ENCODE measurements around the gene ETHE1.
A peak's percentile ranks its signal among the peaks of the same experiment; 100 is the strongest.

The ETHE1 gene

DNA sequence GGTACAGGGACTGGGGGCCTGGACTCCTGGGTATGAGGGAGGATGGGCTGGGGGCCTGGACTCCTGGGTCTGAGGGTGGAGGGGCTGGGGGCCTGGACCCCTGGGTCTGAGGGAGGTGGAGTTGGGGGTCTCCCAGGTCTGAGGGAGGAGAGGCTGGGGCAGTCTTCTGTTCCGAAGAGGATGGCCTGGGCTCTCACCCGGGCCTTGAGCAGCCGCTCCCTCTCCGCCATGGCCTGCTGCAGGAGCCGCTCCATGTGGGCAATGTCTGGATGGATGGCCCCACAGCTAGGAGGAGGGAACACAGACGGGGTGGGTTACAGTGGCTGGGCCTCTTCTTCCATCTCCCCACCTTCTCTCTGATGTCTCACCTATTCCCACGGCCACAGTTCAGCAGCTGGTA, 40.6 kb downstream of the ETHE1 start:
- DNase-seq: no peak

DNA sequence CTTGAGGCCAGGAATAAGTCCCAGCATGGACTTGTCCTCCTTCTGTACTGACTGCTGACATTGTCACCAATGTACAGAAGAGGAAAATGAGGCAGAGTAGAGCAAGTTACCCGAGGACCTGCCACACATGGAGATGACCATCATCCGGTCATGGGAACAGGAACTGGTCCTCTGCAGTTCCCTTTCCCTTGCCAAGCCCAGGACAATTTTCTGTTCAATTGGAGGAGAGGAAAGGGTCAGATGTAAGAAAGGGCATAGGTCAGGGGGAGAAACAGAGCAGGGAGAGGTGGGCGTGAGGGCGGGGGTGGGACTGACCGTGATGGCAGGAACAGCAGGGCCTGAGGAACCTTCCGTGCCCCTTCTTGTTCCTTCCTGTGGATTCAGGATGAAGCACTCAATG, 41.0 kb downstream of the ETHE1 start:
- no peak for DNase-seq

DNA sequence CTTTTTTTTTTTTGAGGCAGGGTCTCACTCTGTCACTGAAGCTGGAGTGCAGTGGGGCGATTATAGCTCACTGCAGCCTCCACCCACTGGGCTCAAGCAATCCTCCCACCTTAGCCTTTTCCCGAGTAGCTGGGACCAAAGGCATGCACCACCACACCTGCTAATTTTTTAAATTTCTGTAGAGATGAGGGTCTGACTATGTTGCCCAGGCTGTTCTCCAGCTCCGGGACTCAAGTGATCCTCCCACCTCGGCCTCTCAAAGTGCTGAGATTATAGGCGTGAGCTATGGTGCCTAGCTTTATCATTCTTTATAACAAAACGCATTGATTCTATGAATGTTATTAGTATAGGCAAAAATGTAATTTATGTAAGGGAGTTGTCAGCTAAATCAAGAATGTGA, 43.7 kb downstream of the ETHE1 start:
- DNase-seq: no peak

DNA sequence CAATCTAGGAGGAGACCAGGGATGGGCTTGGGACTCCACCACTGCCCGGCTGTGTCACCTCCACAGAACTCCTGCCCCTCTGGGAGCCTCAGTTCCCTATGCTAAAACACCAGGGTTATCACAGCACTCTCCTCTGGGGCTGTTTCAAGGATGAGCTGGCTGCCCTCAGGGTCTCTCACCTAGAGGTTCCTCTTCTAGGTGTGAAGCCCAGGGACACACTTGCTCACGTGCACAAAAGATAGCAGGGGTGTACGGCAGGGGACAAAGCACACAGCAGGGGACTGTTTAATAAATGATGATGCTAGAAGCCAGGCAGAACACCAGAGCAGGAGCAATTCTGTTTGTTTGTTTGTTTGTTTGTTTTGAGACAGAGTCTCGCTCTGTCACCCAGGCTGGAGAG, 44.8 kb downstream of the ETHE1 start:
- DNase-seq: no peak

DNA sequence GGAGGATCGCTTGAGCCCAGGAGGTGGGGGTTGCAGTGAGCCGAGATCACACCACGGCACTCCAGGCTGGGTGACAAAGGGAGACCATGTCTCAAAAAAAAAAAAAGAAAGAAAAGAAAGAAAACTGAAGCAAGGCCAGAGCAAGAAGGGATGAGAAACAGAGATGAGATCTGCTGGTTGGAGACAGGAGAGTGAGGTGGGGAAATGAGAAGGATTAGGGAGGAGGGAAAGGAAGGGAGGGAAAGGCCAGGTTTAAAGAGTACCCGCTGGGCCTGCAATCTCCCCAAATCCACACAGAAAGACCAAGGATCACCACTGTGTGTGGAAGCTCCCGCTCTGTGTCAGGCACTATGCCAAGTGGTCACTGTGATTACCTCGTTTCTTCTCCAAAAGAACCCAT, 45.3 kb downstream of the ETHE1 start:
- no peak for DNase-seq

DNA sequence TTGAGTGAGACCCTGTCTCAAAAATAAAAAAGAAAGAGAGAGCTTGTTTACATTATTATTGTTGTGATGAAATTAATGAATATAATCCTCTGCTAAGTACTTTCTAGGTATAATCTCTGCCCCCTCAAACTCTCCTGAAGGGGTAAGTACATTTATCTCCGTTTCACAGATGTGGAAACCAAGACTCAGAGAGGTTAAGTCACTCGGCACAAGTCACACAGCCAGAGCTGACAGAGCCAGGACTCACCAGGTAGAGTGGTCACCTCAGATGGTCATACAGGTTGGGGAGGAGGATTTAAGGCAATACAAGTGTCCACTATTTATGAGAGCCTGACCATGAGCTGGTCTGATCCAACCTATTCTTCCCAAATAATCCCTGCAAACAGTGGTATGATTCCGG, 46.4 kb downstream of the ETHE1 start:
- DNase-seq: no peak

DNA sequence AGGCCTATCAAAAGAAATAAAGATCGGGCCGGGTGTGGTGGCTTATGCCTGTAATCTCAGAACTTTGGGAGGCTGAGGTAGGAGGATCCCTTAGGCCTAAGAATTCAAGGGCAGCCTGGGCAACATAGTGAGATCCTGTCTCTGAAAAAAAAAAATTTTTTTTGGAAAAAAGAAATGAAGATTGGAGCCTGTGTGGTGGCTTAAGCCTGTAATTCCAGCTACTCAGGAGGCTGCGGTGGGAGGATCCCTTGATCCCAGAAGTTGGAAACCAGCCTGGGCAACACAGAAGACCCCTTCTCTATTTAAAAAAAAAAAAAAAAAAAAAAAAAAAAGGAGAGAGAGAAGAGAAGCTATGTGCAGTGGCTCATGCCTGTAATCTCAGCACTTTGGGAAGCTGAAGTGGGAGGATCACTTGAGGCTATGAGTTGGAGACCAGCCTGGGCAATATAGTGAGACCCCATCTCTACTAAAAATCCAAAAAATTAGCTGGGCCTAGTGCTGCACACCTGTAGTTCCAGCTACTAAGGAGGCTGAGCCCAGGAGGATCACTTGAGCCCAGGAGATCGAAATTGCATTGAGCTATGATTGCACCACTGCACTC, 46.9 kb downstream of the ETHE1 start:
- no peak for DNase-seq

DNA sequence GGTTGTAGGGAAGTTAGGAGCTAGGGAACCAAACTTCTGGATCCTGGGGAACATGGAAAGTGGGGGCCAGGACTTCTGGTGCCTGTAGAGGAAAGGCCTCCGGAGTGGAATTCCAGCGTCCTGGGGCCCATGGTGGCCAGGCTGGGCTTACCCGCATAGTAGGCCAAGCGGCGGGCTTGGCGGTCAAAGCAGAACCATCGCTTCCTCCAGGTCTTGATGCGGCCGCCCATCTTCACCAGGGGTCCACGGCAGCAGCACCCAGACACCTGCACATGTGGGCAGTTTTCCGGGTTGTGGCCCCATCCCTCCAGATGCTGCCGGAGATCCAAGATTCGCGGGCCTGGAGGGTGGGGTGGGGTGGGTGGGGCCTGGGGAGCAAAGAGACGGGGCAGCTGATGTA, 47.8 kb downstream of the ETHE1 start:
- DNase-seq: no peak

DNA sequence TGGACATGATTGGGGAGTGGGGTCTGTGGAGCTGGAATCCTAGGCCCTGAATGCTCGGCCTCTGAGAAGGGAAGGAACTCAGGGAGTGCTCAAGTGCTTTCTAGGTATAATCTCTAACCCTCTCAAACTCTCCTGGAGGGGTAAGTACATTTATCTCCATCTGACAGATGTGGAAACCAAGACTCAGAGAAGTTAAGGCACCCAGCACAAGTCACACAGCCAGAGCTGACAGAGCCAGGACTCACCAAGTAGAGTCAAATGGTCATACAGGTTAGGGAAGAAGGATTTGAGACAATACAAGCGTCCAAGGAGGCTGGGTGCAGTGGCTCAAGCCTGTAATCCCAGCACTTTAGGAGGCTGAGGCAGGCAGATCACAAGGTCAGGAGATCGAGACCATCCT, 48.7 kb downstream of the ETHE1 start:
- no peak for DNase-seq

DNA sequence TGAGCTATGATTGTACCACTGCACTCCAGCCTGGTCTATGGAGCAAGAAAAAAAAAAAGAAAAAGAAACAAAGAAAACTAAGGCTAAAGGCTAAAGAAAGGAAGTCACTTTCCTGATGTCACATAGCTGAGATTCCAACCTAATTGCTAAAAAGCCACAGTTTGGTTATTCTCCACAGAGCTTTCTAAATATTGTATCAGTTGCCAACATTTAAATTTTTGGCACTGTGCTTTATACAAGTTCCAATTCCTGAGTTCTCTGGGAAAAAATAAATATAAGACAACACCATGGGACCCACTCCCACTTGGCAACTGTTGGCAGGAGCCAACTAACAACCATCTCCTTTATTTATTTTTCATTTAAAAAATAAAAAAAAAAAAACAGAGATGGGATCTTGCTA, 50.4 kb downstream of the ETHE1 start:
- no peak for DNase-seq

DNA sequence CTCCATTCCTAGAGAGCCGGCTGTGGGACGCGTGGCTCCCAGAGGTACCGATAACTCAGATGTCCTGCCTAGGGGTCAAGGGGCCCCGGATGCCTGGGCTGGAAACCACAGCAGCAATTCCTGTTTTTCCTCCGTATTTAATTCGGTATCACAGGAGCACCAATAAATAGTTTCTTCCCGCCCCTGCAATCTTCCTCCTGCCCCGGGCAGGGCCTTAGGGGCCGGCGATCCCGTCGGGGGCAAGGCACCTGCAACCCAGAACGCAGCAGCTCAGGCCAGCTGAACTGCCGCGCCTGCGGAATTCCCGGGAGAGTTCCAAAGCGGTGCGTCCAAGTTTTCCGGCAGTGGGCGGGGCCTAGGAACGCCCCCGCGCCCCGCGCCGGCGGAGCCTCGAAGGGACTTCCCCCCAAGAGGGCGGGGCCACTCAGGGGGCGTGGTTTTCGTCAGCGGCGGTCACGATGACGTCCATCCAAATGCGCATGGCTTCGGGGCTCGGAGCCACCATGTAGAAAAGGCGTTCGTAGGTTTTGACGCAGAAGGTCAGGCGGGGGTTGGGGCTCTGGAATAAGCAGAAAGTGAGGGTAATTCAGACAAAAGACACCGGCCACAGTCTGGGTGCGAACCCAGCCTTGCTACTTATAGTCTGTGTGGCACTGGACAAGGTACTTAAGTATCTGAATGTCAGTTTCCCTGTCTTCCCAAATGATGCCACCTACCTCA, 51.9 kb downstream of the ETHE1 start:
- no peak for DNase-seq

DNA sequence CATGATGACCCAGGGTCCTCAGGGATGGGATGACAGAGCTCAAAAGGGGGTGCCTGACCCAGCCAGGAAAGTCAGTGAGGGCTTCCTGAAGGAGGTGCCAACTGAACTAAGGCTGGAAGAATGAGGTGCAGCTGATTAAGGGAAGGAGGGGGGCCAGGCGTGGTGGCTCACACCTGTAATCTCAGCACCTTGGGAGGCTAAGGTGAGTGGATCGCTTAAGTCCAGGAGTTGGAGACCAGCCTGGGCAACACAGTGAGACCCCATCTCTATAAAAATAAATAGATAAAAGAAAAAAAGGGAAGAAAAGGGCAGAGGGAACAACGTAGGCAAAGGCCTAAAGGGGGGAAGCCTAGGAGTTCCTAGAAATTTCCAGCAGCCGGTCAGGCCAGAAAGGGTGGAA, 52.5 kb downstream of the ETHE1 start:
- no peak for DNase-seq

DNA sequence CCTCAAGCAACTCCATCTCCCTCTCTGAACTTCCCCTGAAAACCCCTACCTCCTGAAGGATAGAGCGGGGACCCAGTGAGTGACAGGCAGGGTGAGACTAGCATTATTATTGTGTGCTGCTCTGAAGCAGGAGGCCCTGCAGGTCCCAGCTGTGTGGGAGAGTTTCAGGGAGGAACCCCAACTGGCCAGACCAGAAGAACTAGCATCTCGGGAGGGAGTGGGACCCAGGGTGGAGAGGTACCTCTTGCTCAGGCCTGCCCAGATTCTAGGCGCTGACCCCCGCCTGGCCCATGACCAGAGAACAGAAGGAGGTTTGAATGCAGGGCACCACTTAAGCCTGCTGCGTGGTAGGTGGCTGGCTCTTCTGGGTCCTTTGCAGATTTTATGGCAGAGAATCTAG, 55.9 kb downstream of the ETHE1 start:
- no peak for DNase-seq

DNA sequence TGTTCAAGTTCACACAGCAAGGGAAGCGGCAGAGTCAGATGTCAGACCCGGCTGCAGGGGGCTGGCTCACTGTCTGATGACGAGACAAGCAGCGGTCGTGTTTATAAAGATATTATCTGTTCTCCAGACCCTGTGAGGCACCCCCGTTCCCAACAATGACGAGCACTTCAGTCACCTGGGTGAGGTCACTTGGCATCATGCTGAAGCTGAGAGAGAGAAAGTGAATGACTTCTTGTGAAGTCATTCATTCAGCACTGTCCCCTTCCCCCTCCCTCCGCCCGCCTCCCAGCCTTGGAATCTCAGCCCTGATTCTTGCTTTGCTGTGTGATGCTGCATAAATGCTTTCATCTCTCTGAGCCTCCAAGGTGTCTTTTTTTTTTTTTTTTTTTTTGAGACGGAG, 56.7 kb downstream of the ETHE1 start:
- DNase-seq: no peak

DNA sequence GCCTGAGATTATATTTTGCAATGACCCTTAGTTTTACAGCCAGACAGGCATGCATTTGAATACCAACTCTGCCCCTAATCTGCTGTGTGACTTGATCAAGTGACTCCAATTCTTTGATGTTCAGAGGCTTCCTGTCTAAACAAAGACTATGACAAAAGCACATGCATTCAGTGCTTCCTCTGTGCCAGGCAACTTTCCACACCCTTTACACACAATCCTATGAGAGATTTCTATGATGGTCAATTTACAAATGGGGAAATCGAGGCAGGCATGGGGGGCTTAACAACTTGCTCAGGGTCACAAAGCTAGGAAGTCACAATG, 57.9 kb downstream of the ETHE1 start:
- DNase-seq: no peak

DNA sequence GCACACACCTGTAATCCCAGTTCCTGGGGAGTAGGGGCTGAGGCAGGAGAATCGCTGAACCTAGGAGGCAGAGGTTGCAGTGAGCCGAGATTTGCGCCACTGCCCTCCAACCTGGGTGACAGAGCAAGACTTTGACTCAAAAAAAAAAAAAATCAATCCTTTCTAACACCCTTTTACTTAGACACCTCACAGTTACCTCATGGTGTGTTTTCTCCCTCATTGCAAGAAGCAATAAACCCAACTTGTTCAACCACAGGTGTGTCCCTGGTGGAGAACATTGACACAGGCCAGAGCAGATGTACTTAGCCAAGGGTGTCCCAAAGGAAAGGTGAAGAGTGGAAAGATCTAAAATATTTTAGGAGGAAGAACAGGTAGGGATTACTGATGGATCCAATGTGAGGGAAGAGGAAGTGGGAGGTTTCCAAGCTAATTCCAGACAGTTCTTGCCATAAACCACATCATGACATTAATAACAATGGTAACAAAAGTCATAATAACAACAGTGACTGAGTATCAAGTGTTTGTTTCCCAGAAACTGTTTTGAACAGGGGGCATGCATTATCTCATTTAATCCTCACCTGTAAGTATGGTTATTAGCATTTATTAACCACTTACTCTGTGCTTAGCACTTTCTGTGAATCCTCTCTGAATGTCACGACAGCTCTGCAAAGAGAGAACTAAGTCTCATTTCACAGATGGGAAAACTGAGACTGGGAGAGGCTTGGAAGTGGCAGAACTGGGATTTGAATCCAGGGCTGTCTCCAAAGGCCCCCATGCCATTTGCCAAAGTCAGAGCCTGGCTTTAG, 58.4 kb downstream of the ETHE1 start:
- DNase-seq: no peak

DNA sequence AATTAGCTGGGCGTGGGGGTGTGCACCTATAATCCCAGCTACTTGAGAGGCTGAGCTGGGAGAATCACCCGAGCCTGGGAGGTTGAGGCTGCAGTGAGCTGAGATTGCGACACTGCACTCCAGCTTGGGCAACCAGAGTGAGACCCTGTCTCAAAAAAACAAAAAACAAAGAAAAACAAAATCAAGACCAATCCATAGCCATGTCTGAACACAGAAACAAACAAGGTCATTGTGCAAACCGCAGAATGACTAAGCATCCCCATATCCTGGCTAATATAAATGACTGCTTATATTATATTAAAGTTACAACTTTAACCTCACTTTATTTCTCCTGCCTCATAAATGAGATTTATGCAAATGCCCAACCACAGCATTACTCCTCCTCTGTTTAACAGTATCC, 59.3 kb downstream of the ETHE1 start:
- no peak for DNase-seq

DNA sequence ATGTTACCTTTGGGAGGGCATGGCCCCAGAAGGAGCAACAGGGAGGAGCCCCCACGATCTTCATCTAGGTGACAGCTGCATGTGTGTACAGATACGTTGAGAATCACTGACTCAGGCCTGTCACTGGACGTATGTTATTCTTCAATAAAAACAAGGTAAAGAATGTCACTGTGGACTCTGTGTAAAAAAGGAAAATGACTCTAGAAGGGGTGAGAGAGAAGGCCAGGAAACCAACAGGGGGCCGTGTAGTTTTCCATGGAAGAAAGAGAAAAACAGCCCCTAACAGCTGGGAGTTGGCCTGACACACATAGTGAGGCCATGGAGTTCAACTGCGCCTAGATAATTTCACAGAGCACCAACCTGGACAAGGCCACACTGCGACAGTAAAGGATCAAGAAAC, 59.7 kb downstream of the ETHE1 start:
- DNase-seq: no peak

DNA sequence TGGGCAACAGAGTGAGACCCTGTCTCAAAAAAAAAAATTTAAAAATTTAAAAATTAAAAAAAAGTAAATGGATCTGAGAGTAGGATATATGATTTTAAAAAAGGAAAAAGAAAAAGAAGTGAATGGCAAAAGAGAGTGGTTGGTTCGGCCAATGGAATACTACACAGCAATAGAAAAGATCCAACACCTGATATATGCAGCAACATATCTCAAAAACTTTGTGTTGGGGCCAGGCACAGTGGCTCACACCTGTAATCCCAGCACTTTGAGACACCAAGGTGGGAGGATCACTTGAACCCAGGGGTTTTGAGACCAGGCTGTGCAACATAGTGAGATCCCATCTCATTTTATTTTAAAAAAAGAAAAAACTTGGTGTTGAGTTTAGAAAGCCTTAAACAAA, 60.2 kb downstream of the ETHE1 start:
- DNase-seq: no peak

DNA sequence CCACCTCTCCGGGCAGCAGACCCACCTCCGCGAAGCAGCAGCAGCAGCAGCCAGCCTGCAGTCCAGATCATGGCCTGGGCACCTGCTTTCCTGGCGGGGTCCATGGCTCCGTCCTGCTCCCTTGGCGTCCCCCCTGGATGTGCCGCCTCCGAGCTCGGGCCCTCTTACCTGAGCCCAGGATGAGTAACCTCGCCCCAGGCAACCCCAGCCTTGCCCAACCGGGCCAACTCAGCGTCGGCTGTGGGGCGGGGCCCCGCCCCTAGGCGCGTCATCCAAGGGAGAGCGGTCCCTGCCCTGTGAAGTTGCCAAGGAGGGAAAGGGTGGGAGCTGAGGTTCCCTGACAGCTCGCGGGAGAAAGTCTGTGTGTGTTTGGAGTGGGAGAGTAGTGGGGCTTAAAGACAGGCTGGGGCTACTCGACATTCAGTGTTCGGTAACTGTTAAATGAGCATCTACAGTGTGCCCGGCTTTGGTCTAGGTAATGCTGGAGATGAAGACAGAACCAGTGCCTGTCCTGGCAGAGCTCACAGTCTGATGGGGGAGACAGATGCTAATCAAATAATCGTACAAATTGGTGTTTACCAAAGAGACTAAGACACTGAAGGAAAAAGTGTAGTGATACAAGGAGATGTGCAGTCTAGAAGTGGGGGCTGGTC, 61.4 kb downstream of the ETHE1 start, which contains the start of gene LYPD3:
Gene LYPD3, minus strand, starts transcription at position 141 of the 653 bp plus-strand sequence. Its CDS starts 37 bp downstream, at position 104.
- no peak for DNase-seq

DNA sequence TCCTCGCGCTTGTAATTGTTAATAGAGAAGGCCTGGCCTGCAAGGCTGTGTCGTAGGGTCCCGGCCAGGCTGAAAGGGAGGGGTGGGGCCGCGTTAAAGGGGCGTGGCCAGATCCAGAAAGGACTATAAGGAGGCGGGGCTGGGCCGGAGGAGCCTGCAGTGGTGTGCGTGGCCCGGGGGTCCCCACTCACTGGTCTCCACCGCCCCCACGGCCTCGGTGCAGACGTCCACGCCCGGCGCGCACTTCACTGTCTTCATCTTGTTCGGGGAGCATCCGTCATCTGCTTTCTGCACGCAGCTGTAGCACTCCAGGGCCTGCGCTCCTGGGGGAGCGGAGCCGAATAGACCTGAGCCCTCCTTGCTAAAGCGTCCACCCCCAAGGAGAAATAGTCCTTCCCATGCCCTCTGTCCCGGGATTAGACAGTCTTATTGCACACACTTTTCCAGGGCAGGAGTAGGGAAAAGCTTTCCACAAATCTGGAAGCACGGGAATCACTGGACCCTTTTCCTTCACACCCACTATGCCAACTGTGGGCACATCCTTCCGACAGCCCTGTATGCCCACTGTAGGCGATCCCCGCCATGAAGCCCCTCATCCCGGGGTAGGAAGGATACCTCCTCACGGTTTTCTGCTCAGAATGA, 62.7 kb downstream of the ETHE1 start:
- no peak for DNase-seq

DNA sequence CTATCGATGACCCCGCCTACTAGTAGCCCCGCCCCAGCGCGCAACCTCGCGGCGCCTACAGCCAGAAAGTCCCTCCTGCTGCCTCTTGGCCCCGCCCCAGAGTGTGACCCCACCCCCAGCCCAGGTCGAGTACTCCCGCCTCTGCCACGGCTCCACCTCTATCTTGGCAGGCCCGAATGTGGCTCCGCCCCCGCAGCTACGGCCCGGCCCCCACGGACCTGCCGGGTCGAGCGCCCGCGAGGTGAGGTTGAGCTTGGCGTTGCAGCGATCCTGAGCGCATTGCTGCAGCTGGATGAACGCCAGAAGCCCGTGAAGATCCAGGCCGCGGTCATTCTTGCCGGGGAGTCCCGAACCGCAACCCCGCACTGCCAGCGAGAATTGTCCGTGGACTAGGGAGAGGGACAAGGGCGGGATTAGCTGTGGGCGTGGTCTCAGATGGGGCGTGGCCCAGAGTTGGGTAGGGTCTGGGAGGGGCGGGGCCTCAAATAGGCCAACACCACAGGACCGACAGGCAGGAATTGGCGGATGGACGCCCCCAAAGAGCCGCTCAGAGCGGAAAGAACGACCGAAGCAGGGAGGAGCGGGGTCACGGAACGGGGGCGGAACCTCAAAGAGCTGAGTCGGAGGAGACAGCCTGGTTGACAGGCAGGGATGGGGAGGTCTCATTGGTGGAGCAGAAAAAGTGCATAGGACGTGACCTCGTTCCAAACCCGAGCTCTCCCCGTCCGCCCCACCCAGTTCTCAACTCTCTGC, 63.4 kb downstream of the ETHE1 start:
- peak; percentile 53 for DNase-seq

All from SIG-M5 (cell line).